Loucy (cell line): ENCODE data around the gene NRN1.

Experiments used
- EZH2phosphoT487 ChIP-seq: fragments of 200-600 bp; IDR thresholded peaks from 2 replicates; pipeline ENCODE4 v1.6.1; 2018; ENCODE audit warnings: antibody characterized with exemption, mild to moderate bottlenecking, moderate library complexity, borderline replicate concordance
- TF ChIP-seq, protein P1 (sequence below): fragments of 200-600 bp; sonication (generic); conservative IDR thresholded peaks from 2 replicates; pipeline ENCODE4 v1.5.1; 2014; ENCODE audit warnings: mild to moderate bottlenecking, antibody characterized with exemption, low read length

DNA sequence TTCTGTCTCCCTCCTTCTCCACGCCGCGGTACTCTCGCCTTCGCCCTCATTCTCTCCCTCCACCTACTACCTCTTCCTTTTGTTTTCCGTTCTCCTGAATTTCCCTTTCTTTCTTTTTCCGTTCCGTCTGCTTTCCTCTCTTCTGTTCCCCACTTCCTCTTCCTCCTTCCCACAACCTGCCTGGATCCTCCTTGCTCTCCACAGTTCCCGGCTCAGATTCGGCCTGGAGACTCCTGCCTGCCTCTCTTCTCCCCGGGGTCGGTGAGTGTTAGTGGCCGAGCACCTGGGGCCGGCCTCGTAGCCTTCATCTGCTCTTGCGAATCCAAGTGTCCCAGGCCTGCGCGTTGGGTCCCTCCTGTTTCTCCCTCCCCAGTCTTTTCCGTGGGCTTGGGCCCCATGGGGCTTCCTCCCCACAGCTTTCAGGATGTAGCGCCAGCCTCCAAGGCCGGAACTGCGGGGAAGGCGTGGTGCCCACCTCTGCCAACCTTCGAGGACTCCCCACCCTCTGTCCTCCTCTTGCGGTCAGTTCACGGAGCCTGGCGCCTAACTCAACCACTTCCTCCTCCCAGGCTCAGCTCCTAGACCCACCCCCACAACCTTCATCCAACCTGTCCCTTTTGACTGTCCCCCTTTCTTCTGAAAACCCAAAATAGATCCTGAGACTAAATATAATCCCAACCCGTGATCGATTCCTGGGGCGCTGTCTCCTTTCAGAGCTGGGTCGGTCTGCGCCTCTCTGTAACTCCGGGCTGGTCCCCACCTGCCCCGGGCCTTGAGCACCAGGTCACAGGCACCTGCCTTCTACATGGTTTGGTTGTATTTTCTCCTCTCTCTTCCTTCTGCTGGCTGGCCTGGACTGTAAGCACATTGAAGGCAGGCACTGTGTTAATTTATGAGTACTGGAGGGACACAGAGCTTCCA is 6.8 kb downstream of the NRN1 start:
- TF ChIP-seq, protein P1, sequence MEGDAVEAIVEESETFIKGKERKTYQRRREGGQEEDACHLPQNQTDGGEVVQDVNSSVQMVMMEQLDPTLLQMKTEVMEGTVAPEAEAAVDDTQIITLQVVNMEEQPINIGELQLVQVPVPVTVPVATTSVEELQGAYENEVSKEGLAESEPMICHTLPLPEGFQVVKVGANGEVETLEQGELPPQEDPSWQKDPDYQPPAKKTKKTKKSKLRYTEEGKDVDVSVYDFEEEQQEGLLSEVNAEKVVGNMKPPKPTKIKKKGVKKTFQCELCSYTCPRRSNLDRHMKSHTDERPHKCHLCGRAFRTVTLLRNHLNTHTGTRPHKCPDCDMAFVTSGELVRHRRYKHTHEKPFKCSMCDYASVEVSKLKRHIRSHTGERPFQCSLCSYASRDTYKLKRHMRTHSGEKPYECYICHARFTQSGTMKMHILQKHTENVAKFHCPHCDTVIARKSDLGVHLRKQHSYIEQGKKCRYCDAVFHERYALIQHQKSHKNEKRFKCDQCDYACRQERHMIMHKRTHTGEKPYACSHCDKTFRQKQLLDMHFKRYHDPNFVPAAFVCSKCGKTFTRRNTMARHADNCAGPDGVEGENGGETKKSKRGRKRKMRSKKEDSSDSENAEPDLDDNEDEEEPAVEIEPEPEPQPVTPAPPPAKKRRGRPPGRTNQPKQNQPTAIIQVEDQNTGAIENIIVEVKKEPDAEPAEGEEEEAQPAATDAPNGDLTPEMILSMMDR, result no peak
- TF ChIP-seq EZH2phosphoT487, result no peak
